ENCODE results near the gene ZMIZ1.

Gene ZMIZ1

GRCh38 chr10:79356104-79356503 lies 287.3 kb downstream of the ZMIZ1 start:
- no peak overlapping the region for H3K4me3 ChIP-seq (ENCODE audit: insufficient read length, low read depth)
- no peak for DNase-seq (ENCODE audit: low read depth, low spot score)
- no peak overlapping the region for H3K9ac ChIP-seq (ENCODE audit: insufficient read length, low read depth)
- TF ChIP-seq SUZ12 (IDR thresholded peaks at IDR 0.05; ENCODE audit: extremely low read depth, insufficient read depth, insufficient read length) = no peak
- no peak for TF ChIP-seq YY1 (IDR thresholded peaks at IDR 0.05; ENCODE audit: insufficient read depth, insufficient read length)
- no peak for TF ChIP-seq ZNF274 (IDR thresholded peaks at IDR 0.05; ENCODE audit: low read depth, low read length)
- peaks cover 1% of the 10 kb centered on the region for H3K4me1 ChIP-seq (ENCODE audit: insufficient read depth, insufficient read length)
- peaks cover 44% of the 10 kb centered on the region for H3K36me3 ChIP-seq (ENCODE audit: insufficient read depth, insufficient read length, low read length)
- no peaks in the 10 kb centered on the region for H3K9me3 ChIP-seq (ENCODE audit: insufficient read depth, low read length)
- no peaks in the 10 kb centered on the region for H3K27me3 ChIP-seq (ENCODE audit: insufficient read depth, insufficient read length)

GRCh38 chr10:79357180-79357579 lies 288.4 kb downstream of the ZMIZ1 start:
- H3K9me3 ChIP-seq (ENCODE audit: insufficient read depth, low read length) = no peaks in the 10 kb centered on the region
- H3K9ac ChIP-seq (ENCODE audit: insufficient read length, low read depth) = no peak overlapping the region
- H3K4me1 ChIP-seq (ENCODE audit: insufficient read depth, insufficient read length) = no peaks in the 10 kb centered on the region
- DNase-seq (ENCODE audit: low read depth, low spot score) = no peak
- no peaks in the 10 kb centered on the region for H3K27me3 ChIP-seq (ENCODE audit: insufficient read depth, insufficient read length)
- TF ChIP-seq ZNF274 (IDR thresholded peaks at IDR 0.05; ENCODE audit: low read depth, low read length) (no peak), SUZ12 (IDR thresholded peaks at IDR 0.05; ENCODE audit: extremely low read depth, insufficient read depth, insufficient read length) (no peak), YY1 (IDR thresholded peaks at IDR 0.05; ENCODE audit: insufficient read depth, insufficient read length) (no peak)
- H3K4me3 ChIP-seq (ENCODE audit: insufficient read length, low read depth) = no peak overlapping the region
- peaks cover 34% of the 10 kb centered on the region for H3K36me3 ChIP-seq (ENCODE audit: insufficient read depth, insufficient read length, low read length)

- no peak for TF ChIP-seq SUZ12 (IDR thresholded peaks at IDR 0.05; ENCODE audit: extremely low read depth, insufficient read depth, insufficient read length)
- TF ChIP-seq YY1 (IDR thresholded peaks at IDR 0.05; ENCODE audit: insufficient read depth, insufficient read length) = no peak
- TF ChIP-seq ZNF274 (IDR thresholded peaks at IDR 0.05; ENCODE audit: low read depth, low read length) = no peak
- H3K4me1 ChIP-seq (ENCODE audit: insufficient read depth, insufficient read length) = no peaks in the 10 kb centered on the region
- no peaks in the 10 kb centered on the region for H3K9me3 ChIP-seq (ENCODE audit: insufficient read depth, low read length)
- H3K36me3 ChIP-seq (ENCODE audit: insufficient read depth, insufficient read length, low read length) = peaks cover 18% of the 10 kb centered on the region
- no peak for DNase-seq (ENCODE audit: low read depth, low spot score)
- no peak overlapping the region for H3K4me3 ChIP-seq (ENCODE audit: insufficient read length, low read depth)
- no peaks in the 10 kb centered on the region for H3K27me3 ChIP-seq (ENCODE audit: insufficient read depth, insufficient read length)
- no peak overlapping the region for H3K9ac ChIP-seq (ENCODE audit: insufficient read length, low read depth)
Observed at GRCh38 chr10:79358811-79359210, 290.0 kb downstream of the ZMIZ1 start.

GRCh38 chr10:79359816-79360498 lies 291.2 kb downstream of the ZMIZ1 start:
- Histone ChIP-seq H3K9ac (ENCODE audit: insufficient read length, low read depth) (no peak overlapping the region), H3K4me1 (ENCODE audit: insufficient read depth, insufficient read length) (no peaks in the 10 kb centered on the region), H3K36me3 (ENCODE audit: insufficient read depth, insufficient read length, low read length) (peaks cover 6% of the 10 kb centered on the region), H3K9me3 (ENCODE audit: insufficient read depth, low read length) (no peaks in the 10 kb centered on the region), H3K4me3 (ENCODE audit: insufficient read length, low read depth) (no peak overlapping the region), H3K27me3 (ENCODE audit: insufficient read depth, insufficient read length) (no peaks in the 10 kb centered on the region)
- TF ChIP-seq ZNF274 (IDR thresholded peaks at IDR 0.05; ENCODE audit: low read depth, low read length) = no peak
- no peak for TF ChIP-seq YY1 (IDR thresholded peaks at IDR 0.05; ENCODE audit: insufficient read depth, insufficient read length)
- DNase-seq (ENCODE audit: low read depth, low spot score) = no peak

GRCh38 chr10:79360499-79361342 lies 292.0 kb downstream of the ZMIZ1 start:
- no peak for DNase-seq (ENCODE audit: low read depth, low spot score)
- TF ChIP-seq SUZ12 (IDR thresholded peaks at IDR 0.05; ENCODE audit: extremely low read depth, insufficient read depth, insufficient read length) (no peak), YY1 (IDR thresholded peaks at IDR 0.05; ENCODE audit: insufficient read depth, insufficient read length) (no peak), ZNF274 (IDR thresholded peaks at IDR 0.05; ENCODE audit: low read depth, low read length) (no peak)
- Histone ChIP-seq H3K9ac (ENCODE audit: insufficient read length, low read depth) (no peak overlapping the region), H3K4me1 (ENCODE audit: insufficient read depth, insufficient read length) (no peaks in the 10 kb centered on the region), H3K4me3 (ENCODE audit: insufficient read length, low read depth) (no peak overlapping the region), H3K36me3 (ENCODE audit: insufficient read depth, insufficient read length, low read length) (no peaks in the 10 kb centered on the region), H3K9me3 (ENCODE audit: insufficient read depth, low read length) (no peaks in the 10 kb centered on the region), H3K27me3 (ENCODE audit: insufficient read depth, insufficient read length) (no peaks in the 10 kb centered on the region)

- H3K36me3 ChIP-seq (ENCODE audit: insufficient read depth, insufficient read length, low read length) = no peaks in the 10 kb centered on the region
- no peak for DNase-seq (ENCODE audit: low read depth, low spot score)
- H3K9me3 ChIP-seq (ENCODE audit: insufficient read depth, low read length) = no peaks in the 10 kb centered on the region
- H3K4me3 ChIP-seq (ENCODE audit: insufficient read length, low read depth) = no peak overlapping the region
- no peaks in the 10 kb centered on the region for H3K4me1 ChIP-seq (ENCODE audit: insufficient read depth, insufficient read length)
- no peak overlapping the region for H3K9ac ChIP-seq (ENCODE audit: insufficient read length, low read depth)
- TF ChIP-seq ZNF274 (IDR thresholded peaks at IDR 0.05; ENCODE audit: low read depth, low read length) (no peak), SUZ12 (IDR thresholded peaks at IDR 0.05; ENCODE audit: extremely low read depth, insufficient read depth, insufficient read length) (no peak), YY1 (IDR thresholded peaks at IDR 0.05; ENCODE audit: insufficient read depth, insufficient read length) (no peak)
- H3K27me3 ChIP-seq (ENCODE audit: insufficient read depth, insufficient read length) = no peaks in the 10 kb centered on the region
Observed at GRCh38 chr10:79361726-79362397, 293.1 kb downstream of the ZMIZ1 start.

Measured in NT2/D1 (cell line).